Activated gamma-delta T cell (primary cell): ENCODE data around the gene ABHD6.
"Not testable (repeated sequence)": the region's sequence is repeated elsewhere in the genome, so short reads cannot be mapped to it uniquely, and the experiment has no call there.

Experiments
- DNase-seq: peaks from one replicate; lab custom pipeline; 2025; lab: John Stamatoyannopoulos, UW

ABHD6 gene

GRCh38 chr3:58210761-58211460, 26.7 kb upstream of the ABHD6 start, which contains the start of gene DNASE1L3:
DNASE1L3 (minus strand) TSS chr3:58210972; CDS start chr3:58210906, 66 bp downstream.
- no peak for DNase-seq

GRCh38 chr3:58214484-58215316, 22.9 kb upstream of the ABHD6 start:
- DNase-seq: no peak

DNA sequence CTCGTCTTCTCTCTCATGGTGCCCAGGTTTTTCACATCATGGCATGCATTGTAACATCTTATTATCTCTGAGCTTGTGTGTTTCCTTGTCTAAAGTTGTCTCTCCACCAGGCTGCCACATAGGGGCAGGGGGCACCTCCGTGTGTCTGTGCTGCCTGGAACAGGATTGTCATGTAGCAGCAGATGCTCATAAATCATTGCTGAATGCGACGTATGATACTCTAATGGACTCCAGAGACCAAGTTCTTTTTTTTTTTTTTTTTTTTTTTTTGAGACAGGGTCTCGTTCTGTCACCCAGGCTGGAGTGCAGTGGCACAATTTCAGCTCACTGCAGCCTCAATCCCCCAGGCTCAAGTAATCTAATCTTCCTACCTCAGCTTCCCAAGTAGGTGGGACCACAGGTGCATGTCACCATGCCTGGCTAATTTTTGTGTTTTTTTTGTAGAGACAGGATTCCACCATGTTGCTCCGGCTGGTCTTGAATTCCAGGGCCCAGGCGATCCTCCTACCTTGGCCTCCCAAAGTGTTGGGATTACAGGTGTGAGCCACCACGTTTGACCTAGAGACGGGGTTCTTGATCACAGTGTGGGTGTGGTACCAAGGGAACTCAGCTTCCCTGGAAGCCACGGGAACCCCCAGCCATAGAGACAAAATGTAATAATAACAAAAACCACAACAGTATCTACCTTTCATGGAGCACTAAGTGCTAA, 22.1 kb upstream of the ABHD6 start:
- DNase-seq: no peak

GRCh38 chr3:58216496-58217195, 20.9 kb upstream of the ABHD6 start:
- DNase-seq: no peak

- no peak for DNase-seq
Measured at GRCh38 chr3:58217209-58217811, 20.3 kb upstream of the ABHD6 start.

- DNase-seq: no peak
Measured at GRCh38 chr3:58218904-58219303, 18.7 kb upstream of the ABHD6 start.

GRCh38 chr3:58222161-58222724, 15.3 kb upstream of the ABHD6 start:
- no peak for DNase-seq

GRCh38 chr3:58223855-58224254, 13.7 kb upstream of the ABHD6 start:
- no peak for DNase-seq

DNA sequence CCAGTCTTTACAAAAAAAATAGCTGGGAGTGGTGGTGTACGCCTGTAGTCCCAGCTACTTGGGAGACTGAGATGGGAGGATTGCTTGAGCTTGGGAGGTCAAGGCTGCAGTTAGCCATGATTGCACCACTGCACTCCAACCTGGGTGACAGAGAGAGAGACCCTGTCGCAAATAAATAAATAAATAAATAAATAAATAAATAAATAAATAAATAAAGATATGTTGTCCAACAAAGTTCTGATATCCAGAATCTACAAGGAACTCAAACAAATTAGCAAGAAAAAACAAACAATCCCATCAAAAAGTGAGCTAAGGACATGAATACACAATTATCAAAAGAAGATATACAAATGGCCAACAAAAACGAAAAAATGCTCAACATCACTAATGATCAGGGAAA, 9.7 kb upstream of the ABHD6 start:
- not testable (repeated sequence) for DNase-seq

- DNase-seq: no peak
Measured at GRCh38 chr3:58230876-58231552, 6.6 kb upstream of the ABHD6 start.

GRCh38 chr3:58231666-58232065, 5.9 kb upstream of the ABHD6 start:
- DNase-seq: no peak

DNA sequence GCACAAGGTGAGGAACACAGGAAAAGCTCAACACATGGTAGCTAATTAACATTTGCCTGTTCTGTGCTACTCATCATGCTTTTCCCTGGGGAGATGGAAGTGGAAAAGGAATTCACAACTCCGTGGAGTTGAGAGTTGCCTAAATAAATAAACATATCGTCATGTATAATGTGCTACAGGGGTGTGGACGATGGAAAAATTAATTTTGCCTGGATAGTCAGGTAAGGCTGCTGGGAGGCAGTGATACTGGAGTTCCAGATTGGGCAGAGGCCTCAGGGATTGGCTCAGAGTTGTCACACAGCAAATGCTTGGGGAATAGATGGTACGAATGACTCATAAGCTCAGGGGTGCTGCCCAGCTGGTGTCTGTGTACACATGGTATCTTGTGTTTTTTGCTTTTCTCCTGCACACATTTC, 3.1 kb upstream of the ABHD6 start:
- DNase-seq: no peak

GRCh38 chr3:58235970-58236369, 1.6 kb upstream of the ABHD6 start:
- DNase-seq: no peak

DNA sequence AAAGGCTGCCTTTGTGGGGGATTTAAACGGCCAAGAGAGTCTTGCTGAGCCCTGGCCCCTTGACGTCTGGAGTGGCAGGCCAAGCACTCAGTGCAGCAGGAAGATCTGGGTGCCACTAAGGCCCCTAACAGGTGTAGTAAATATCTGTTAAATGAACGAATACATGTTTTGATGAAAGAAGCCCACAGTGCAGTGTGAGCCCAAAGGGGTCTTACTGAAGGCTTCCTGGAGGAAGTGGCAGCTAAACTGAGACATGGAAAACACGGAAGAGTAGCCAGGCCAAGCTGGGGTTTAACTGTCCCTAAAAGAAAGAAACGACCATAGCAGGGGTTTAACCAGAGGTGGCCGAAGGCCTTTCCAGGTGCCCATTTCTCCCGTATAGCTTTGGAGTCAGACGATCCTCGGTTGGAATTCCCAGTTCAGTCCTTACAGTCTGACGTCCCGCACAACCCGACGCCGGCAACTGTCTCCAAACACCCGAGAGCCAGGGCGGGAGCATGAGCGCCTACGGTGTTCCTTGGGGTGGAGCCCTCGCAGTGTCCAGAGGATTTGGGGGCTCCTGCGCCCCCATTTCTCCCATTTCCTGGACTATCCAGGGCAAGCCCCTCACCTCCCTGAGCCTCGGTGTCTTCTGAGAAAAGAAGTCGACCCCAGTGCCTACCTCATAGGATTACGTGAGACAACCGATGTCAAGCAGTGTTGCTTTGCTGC, 910 bp upstream of the ABHD6 start:
- DNase-seq: no peak

DNA sequence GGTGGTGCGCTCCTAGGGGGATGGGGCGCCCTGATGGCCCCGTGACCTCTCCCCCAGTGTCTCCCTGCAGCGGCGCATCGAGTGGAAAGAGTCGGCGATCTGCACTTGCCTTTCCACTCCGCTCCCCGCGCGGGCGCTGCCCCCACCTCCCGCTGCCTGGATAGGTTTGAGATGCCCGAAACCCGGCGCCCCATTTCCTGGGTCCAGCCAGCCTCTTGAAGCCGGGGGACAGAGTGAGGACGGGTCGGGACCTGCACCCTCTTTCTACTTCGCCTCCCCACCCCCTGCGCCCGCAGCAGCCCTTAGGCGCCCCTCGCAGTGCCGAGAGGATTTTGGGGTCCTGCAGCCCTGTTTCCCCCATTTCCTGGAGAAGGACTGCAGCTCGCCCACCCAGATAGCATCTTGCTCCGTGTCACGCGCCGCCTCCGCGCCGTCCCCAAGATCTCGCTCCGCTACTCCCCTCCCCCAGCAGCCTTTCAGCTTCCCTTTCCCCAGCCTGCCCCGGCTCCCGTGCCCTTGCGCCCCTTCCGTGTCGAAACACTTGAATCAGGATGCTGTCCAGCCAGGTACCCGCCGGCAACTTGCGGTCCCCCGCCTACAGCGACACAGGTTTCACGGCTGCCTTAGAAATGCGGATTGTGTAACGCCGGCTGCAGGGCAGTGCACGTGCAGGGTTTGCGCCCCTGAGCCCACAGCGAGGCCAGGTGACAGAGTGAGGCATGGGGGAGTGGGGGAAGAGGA, 519 bp downstream of the ABHD6 start:
- DNase-seq: peak; percentile 54

DNA sequence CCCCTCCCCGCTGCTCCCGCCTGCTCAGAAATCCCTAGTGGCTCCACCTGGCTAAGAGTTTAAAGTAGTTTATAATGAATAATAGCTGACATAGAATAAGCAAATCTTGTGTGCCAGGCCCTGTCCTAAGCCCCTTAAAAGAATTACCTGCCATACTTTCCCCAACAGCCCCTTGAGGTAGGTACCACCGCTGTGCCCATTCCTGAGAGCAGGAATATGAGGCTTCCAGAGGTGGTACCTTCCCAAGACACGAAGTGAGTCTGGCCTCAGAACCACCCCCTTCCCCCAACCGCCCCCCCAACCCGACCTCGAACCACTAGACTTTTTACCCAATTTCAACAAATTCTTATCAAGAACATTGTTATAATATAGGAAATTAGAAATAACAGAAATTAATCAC, 1.2 kb downstream of the ABHD6 start:
- DNase-seq: no peak

- DNase-seq: no peak
Measured at GRCh38 chr3:58241306-58242044, 3.9 kb downstream of the ABHD6 start.

- no peak for DNase-seq
Measured at GRCh38 chr3:58242340-58242739, 4.7 kb downstream of the ABHD6 start.

GRCh38 chr3:58242860-58243259, 5.3 kb downstream of the ABHD6 start:
- not testable (repeated sequence) for DNase-seq
